HG02759 (cell line): ENCODE results near the gene MAPKAPK2.
"Not testable (repeated sequence)": the region's sequence is repeated elsewhere in the genome, so short reads cannot be mapped to it uniquely, and the experiment has no call there.

Experiments
- ATAC-seq: cut with Tn5 transposase; IDR thresholded peaks from one replicate; pipeline ENCODE4 v1.9.1; 2021; ENCODE audit warnings: mild to moderate bottlenecking, moderate library complexity; ENCODE audit not compliant: unreplicated experiment

MAPKAPK2 gene

GRCh38 chr1:206770531-206771337 is 86.0 kb downstream of the MAPKAPK2 start, which contains the start of gene IL19:
Gene IL19, plus strand, starts transcription at chr1:206770773. Its CDS starts 65,890 bp downstream, at chr1:206836663.
- ATAC-seq, result no peak

- ATAC-seq, result no peak
Observed at GRCh38 chr1:206771338-206771692, 86.6 kb downstream of the MAPKAPK2 start.

GRCh38 chr1:206772243-206772937 is 87.7 kb downstream of the MAPKAPK2 start, which contains the start of gene IL10:
Gene IL10, minus strand, starts transcription at chr1:206772494. Its CDS starts 59 bp downstream, at chr1:206772435.
- ATAC-seq, result no peak

GRCh38 chr1:206774093-206774492 is 89.4 kb downstream of the MAPKAPK2 start:
- ATAC-seq, result no peak

- no peak for ATAC-seq
Observed at GRCh38 chr1:206776229-206776628, 91.5 kb downstream of the MAPKAPK2 start.

GRCh38 chr1:206778031-206778430 is 93.3 kb downstream of the MAPKAPK2 start:
- ATAC-seq, result no peak

- not testable (repeated sequence) for ATAC-seq
Observed at GRCh38 chr1:206778911-206779310, 94.2 kb downstream of the MAPKAPK2 start.

- no peak for ATAC-seq
Observed at GRCh38 chr1:206779638-206780037, 94.9 kb downstream of the MAPKAPK2 start.

GRCh38 chr1:206782448-206782847 is 97.7 kb downstream of the MAPKAPK2 start:
- peak; percentile 81 for ATAC-seq

GRCh38 chr1:206783506-206783905 is 98.8 kb downstream of the MAPKAPK2 start:
- ATAC-seq, result no peak
